Right hindlimb (tissue), 1 donor: Measurements from ENCODE around the gene SNX19.
"Not testable (repeated sequence)": the region's sequence is repeated elsewhere in the genome, so short reads cannot be mapped to it uniquely, and the experiment has no call there.

Experiments used
- DNase-seq: peaks from one replicate; pipeline ENCODE4 v3.0.0-alpha.2; 2018

Gene SNX19

GRCh38 chr11:130871616-130872015, 44.7 kb downstream of the SNX19 start:
- no peak for DNase-seq

- no peak for DNase-seq
These were observed 47.4 kb downstream of the SNX19 start for GRCh38 chr11:130868721-130869390.

GRCh38 chr11:130868086-130868710, 48.1 kb downstream of the SNX19 start:
- DNase-seq = no peak

- no peak for DNase-seq
These were observed 49.4 kb downstream of the SNX19 start for GRCh38 chr11:130866831-130867230.

- no peak for DNase-seq
These were observed 50.5 kb downstream of the SNX19 start for GRCh38 chr11:130865774-130866114.

GRCh38 chr11:130865091-130865773, 51.0 kb downstream of the SNX19 start:
- DNase-seq = peak; percentile 42

- DNase-seq = peak; percentile 93
These were observed 54.1 kb downstream of the SNX19 start for GRCh38 chr11:130861902-130862860.

- DNase-seq = no peak
These were observed 55.0 kb downstream of the SNX19 start for GRCh38 chr11:130861283-130861682.

GRCh38 chr11:130859886-130860285, 56.4 kb downstream of the SNX19 start:
- DNase-seq = no peak

GRCh38 chr11:130858215-130858614, 58.1 kb downstream of the SNX19 start:
- DNase-seq = no peak

- DNase-seq = not testable (repeated sequence)
These were observed 60.6 kb downstream of the SNX19 start for GRCh38 chr11:130855707-130856106.

GRCh38 chr11:130854483-130854882, 61.8 kb downstream of the SNX19 start:
- no peak for DNase-seq

GRCh38 chr11:130852589-130852988, 63.7 kb downstream of the SNX19 start:
- DNase-seq = no peak

- DNase-seq = no peak
These were observed 65.9 kb downstream of the SNX19 start for GRCh38 chr11:130850185-130850944.

GRCh38 chr11:130849215-130849568, 67.1 kb downstream of the SNX19 start:
- no peak for DNase-seq

- no peak for DNase-seq
These were observed 67.7 kb downstream of the SNX19 start for GRCh38 chr11:130848361-130849214.

GRCh38 chr11:130847517-130847916, 68.8 kb downstream of the SNX19 start:
- DNase-seq = no peak

GRCh38 chr11:130846606-130847005, 69.7 kb downstream of the SNX19 start:
- no peak for DNase-seq

- DNase-seq = no peak
These were observed 74.3 kb downstream of the SNX19 start for GRCh38 chr11:130842001-130842400.

- DNase-seq = no peak
These were observed 75.6 kb downstream of the SNX19 start for GRCh38 chr11:130840679-130841078.

- peak; percentile 75 for DNase-seq
These were observed 76.2 kb downstream of the SNX19 start for GRCh38 chr11:130839981-130840666.
